ENCODE results near the gene DOK6.

GRCh38 chr18:69658103-69658502, 257.4 kb downstream of the DOK6 start:
- TF ChIP-seq POLR2A (IDR thresholded peaks at IDR 0.05; ENCODE audit: low read depth, low read length) (no peak), TAF1 (IDR thresholded peaks at IDR 0.05; ENCODE audit: low read depth, low read length) (no peak), POLR2AphosphoS5 (IDR thresholded peaks at IDR 0.05; ENCODE audit: low read depth, low read length) (no peak), SPI1 (IDR thresholded peaks at IDR 0.05; ENCODE audit: low read depth, low read length) (no peak)

Measured in GM12891 (cell line).